ENCODE measurements around the gene SUPT20H. TPM values are rescaled to one million over a fixed set of nuclear protein-coding genes. Genes with fewer than 3 reads are reported as not detected.
A peak's percentile ranks its signal among the peaks of the same experiment; 100 is the strongest.

The SUPT20H gene
- total RNA-seq, 1 donor from 2014 or later, result 47.4 TPM

DNA sequence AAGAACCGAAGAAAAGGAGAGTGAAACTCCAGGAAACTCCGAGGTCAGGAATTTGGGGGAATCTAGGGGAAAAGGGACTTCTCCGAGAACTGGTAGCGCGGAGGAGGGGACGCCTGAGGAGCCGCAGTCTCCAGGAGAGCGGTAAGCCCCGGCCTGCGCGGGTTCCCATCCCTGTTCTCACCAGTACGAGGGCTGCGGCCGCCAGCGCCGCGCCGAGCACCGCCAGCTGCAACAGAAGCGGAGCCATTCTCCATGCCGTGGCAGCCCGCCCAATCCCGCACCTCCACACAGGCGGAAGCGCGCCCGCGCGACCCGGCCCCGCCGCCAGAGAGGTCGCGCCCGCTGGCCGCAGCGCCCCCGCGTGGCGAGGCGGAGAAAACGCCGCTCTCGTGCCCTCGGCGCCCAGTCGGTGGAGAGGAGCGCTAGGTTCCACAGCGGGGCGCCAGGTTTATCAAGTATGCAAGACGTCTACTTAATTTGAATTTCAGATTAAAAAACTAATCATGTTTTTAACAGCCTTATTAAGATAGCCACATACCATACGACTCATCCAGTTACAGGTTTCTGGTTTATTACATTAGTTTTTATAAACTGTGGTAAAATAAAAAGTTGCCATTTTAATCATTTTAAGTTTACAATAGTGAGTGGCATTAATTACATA, 60.3 kb downstream of the SUPT20H start, which contains the start of gene ALG5:
Gene ALG5, minus strand, starts transcription at position 287 of the 661 bp plus-strand sequence. Its CDS starts 40 bp downstream, at position 247.
- DNase-seq (ENCODE audit: low spot score), result peak; percentile 91

DNA sequence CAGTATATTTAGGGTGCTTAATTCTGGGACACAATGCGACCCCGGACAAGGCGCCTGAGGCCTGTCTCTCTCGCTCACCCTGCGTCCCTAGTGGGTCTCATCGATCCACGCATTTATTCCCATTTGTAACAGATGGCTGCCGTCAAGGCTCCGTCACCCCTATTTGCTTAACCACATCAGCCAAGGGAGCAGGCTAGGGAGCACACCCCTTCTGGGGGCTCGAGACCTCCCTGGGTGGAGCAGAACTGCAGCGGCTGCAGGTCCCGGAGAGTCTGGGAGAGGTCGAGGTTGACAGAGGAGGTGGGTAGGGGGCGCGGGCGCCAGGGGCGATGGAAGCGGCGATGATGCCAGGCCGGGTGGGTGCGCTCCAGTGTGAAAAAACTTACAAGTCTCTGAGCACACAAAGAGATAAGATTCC, 60.9 kb downstream of the SUPT20H start:
- DNase-seq (ENCODE audit: low spot score), result no peak

DNA sequence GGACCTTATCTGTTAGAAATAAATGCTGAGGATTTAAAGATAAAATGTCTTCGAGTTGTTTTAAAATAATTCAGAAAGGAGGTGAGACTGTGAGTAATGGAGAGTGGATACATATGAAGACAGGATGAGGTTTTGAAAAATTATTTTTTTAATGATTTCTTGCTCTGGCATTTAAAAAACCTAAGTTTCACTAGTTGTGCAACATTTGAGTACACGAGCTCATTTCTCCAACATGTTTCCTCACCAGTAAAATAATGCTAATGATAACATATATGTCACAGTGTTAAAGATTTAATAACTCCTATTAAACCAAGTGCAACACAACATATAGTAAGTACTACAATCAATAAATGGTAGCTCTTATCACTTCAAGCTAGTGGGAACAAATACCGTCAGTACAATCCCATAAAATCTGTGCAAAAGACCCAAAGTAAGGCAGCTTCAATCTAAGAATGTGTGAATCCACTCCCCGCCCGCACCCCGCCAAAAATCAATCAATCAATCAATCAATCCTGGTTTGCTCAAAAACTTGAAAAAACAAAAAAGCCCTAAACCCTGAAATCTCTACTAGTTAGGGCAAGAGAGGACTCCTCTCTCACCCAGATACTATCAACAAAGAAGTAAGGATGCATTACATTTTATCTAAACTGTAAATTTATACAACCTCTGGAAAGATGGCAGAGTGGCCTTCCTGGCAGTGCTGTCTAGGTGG, 61.6 kb downstream of the SUPT20H start:
- DNase-seq (ENCODE audit: low spot score), result no peak

DNA sequence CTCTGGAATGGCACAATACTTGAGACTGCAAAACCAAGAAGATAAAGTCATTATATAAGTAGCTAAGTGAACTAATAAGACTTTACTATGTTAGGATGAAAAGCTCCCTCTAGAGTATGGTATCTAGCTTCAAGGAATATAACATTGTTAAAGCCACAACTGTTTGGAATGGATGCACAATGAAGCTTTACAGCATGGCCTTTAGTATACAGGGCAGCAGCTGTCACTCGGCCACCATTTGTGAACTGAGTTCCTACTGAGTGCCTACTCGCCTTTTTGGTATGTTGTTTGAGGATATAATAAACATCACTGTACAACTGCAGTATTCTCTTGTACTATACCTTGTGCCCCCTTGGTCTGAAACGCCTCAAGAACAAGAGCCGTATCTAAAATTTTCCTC, 67.1 kb downstream of the SUPT20H start:
- no peak for DNase-seq (ENCODE audit: low spot score)

DNA sequence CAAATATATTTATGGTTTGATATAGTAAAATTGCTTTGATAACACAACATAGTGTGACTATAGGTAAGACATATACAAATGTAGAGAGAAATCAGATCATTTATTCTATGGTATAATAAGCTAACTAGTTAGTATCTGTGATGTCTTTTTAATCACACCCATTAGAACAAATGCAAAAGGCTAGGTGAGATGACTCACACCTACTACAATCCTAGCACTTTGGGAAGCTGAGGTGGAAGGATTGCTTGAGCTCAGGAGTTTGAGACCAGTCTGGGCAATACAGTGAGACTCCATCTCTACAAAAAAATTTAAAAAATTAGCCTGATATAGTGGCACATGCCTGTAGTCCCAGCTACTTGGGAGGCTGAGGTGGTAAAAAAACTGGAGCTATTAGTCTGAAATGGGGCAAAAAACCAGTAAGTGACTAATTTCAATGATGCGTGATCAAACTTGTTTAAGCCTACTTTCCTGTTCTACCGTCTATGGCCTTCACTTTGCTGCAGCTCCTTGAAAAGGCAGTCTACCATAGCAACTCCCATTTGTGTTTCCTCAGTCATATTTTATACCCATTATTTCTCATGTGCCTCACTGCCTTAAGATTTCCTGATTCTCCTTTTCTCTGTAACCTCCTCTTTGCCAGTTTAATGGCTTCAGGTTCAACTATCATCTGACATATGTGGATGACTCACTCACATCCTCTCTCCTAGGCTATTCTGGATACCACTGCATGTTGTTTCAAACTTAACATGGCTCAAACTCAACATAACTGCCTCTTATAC, 72.8 kb downstream of the SUPT20H start:
- no peak for DNase-seq (ENCODE audit: low spot score)

DNA sequence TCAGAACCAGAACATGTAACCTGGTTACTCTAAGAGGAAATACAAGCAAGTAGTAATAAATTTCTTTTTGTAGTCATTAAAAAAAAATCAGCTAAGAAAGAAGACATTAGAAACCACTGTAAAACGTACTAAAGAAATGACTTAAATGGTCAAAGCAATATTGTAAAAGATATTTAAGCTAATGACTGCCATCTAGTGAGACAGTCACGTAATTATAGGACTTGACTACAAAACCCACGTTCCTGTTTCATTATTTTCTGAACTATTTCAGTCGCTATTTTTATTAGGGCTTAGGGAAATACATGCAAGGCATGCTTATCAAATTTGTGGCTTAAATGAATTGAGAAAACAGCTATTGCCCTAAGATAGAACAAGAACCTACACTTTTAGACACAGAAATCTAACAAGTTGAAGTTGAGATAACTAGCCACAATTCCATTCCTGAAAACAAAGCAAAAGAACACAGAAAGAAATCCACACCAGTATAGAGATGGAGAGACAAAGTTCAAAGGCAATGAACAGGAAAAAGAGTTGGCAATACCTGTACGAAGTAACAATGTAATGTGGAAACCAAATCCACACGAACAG, 78.2 kb downstream of the SUPT20H start:
- DNase-seq (ENCODE audit: low spot score), result no peak

DNA sequence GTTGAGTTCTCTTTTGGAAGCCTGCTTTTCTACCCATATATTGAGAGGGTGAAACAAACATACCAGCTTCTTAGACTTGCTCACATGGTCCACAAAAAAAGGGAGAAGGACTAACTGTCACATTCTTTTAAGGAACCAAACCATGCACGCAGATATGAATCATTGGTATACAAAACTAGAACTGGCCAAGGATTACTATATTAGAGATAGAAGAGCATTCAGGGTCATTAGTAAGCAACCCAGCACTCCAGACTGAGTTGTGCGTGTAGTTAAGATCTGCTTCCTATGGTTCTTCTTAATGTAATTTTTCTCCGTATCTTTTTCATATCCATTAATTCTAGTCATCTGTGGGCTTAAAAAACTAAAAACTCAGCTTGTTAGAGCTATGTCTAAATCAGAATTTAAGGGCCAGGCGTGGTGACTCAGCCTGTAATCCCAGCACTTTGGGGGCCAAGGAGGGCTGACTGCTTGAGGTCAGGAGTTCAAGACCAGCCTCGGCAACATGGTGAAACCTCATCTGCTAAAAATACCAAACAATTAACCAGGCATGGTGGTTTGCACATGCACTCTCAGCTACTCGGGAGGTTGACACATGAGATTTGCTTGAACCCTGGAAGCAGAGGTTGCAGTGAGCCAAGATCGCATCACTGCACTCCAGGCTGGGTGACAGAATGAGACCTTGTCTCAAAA, 80.0 kb downstream of the SUPT20H start:
- DNase-seq (ENCODE audit: low spot score), result no peak

DNA sequence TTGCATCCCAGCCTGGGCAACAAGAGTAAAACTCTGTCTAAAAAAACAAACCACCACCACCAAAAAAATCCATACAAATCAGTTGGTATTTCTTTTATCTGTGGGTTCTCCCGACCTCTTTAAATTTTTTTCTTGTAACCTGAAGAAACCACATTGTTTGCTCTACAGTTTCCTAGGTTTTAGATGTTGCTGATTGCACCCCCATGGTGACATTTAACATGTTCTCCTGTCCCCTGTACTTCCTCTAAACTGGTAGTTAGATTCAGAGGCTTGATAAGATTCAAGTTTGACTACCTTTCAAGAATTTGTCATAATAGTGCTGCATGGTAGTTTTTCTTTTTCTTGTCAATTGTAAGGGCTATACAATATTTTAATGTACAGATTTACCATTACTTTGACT, 84.3 kb downstream of the SUPT20H start:
- no peak for DNase-seq (ENCODE audit: low spot score)

DNA sequence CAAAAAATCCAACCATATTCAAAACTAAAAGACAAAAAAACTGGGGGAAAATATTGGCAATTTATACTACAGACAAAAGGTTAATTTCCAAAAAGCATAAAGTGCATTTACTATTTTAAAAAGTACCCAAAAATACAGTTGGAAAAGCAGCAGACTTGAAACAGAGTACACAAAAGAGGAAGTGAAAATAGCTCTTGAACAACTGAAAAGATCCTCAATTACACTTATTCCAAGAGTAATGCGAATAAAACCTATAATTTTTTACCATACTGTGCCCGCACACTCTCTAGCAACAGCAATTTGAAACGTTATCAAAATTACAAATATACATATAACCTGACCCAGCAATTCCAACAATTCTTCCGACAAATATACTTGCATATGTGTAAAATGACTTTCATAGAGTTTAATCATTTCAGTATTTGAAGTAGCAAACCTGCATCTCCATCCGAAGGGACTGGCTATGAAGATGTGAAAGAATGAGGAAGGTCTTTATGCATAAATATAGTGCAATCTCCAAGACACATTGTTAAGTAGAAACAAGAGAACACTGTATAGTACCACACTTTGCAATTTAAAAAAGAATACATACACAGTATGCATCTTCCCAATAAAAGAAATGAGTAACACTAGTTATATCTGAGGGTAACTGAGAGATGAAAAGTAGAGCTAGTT, 85.7 kb downstream of the SUPT20H start:
- DNase-seq (ENCODE audit: low spot score), result no peak

DNA sequence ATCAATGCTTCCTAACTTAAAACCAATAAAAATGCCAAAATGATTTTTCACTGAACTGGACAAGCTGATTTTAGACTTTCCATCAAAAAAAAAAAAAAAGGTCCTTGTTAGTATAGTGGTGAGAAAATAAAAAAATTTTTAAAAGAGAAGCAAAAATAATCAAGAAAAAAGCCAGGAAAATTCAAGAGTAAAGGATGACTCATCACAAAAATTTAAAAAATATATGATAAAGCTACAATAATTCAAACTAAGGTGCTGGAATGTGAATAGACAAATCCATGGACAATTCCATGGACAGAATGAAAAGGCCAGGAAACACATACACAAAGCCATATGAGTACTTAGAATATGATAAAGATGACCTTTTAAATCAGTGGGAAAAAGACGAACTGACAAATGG, 86.5 kb downstream of the SUPT20H start:
- DNase-seq (ENCODE audit: low spot score), result no peak

DNA sequence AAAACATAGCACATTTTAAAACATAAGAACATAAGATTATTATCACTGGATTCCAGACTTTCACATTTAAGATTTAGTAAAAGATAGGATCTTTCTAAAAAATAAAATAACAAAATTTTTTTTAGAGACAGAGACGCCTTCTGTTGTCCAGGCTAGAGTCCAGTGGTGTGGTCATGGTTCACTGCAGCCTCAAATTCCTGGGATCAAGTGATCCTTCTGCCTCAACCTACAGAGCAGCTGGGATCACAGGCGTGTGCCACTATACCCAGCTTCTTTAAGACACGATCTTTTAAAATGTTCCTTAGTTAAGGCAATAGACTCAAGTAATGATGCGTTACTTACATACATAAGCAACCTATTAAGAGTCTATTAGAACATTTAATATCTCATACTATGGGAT, 93.1 kb downstream of the SUPT20H start:
- DNase-seq (ENCODE audit: low spot score), result no peak

DNA sequence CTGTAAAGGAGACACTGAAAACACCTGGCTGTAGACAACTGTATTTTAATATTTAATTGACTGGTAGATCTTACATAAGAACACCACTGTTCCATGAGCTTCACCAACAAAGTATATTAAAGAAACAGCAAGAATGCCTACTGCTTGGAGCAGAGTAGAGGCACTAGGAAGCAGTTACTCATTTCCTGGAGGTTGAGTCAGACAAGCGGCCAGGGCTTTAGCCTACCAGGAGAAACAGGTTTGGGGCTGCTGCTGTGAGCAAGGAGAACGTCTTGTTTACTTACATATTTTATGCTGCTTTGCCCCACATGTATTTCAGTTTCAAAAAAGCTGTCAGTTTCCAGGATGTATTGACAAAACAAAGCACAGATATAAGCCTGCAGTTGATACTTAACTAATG, 93.7 kb downstream of the SUPT20H start:
- DNase-seq (ENCODE audit: low spot score), result no peak

DNA sequence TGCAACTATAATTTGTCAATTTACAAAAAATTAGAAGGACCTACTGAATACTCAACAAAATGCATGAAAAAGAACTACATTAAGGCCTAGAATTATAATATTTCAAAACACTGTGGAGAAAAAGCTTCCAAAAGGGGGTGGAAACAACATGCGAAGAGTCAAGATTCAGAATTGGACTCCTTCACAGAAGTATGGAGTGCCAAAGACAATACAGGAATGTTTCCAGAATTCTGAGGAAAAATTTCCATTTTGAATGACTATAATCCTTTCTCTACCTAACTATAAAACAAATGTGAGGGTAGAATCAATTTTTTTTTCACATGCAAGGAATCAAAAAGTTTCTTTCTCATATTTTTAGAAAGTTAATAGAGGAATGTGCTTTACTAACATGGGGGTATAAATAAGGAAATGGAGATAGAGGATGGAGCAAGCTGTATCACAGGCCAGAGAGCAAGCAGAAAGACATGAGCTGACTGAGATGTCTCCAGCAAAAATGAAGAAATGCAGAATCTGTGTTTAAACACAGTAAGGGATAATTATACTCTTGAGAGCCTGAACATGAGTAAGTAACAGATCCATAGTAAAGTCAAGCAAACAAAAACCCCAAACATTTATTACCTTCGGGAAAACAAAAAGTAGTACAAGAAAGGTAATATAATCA, 99.9 kb downstream of the SUPT20H start:
- DNase-seq (ENCODE audit: low spot score), result no peak

Other genes starting within 250 kb of the SUPT20H start
- gene RFXAP, start 240.5 kb downstream of the SUPT20H start, total RNA-seq, result 4.4 TPM
- 39.7 TPM for gene SMAD9, start 139.4 kb downstream of the SUPT20H start, total RNA-seq
- 39.4 TPM for gene ALG5, start 60.3 kb downstream of the SUPT20H start, total RNA-seq
- gene EXOSC8, start 58.9 kb downstream of the SUPT20H start, total RNA-seq, result 25.0 TPM
- gene CSNK1A1L, start 46.0 kb upstream of the SUPT20H start, total RNA-seq, result not detected

All from mucosa of gallbladder (tissue), 1 donor.